Kidney tubule cell (primary cell): ENCODE measurements around the gene R3HDM2.

Experiments
- DNase-seq: peaks from one replicate; pipeline ENCODE4 v3.0.0-alpha.2; 2018; ENCODE audit warnings: low spot score

Gene R3HDM2

GRCh38 chr12:57229046-57229633 is 201.7 kb downstream of the R3HDM2 start:
- no peak for DNase-seq

DNA sequence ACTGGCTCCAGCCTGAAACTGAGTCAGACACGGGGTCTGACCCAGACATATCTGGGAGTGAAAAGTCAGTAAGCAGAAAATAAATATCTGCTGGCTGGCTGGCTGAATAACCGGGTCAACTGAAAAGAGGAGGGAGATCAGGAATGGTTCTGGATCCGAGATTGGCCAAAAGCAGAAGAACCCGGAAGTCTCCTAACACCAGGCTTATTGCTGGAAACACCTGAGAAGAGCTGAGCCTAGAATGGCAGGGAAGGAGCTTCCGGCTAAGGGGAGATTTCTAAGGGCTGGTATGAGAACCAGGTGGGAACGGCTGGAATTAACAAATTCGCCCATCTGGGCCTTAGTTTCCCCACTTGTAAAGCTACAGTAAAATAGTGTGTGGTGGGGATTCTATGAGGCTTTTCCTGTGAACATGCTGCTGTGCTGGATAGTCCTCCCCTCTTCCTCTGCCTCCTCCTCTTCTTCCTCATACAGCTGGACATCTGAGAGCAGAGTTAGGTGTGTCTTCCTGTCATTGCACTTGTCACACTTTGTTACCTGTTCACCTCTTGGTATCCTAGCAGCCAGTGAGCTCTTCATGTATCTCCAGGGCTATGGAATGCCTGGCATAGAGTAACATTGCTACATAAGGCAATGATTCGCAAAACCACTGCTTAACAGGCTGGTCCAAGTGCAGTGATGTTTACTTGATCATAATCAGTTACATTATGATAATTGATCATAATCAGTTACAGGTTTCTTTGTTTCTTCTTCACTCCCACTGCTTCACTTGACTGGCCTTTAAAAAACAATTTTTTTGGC is 203.3 kb downstream of the R3HDM2 start:
- peak; percentile 75 for DNase-seq

DNA sequence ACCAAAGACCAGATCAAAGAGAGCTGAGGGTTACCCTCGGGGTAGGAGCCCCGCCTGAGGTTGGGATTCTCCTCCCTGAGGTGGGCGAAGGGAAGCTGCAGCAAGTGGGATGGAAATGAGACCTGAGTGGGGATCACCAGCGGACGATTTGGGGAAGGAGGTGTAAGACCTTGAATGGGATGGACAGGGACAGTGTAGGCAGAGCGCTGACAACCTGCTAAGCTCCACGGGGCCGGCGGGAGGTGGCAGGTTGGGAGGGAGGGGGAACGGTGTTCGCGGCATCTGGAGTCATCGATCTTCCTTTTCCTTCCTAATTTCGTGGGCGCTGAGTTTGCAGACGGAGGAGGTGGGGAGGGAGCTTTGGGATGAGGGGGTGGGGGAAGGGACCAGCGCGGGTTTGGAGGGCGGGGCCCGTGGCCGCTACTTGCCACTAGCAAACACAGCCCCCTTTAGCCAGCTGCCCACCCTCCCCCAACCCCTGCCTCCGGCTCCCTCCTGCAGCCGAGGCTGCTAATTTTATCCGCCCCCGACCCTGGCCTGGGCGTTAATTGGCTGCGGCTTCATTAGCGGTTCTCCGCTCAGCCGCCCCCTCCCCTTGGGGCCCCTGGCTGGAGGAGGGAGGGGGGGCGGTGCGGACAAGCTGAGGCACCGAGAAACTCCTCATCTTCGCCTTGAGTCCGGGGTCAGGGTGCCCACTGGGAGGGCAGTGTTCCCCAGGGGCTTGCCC is 204.1 kb downstream of the R3HDM2 start:
- no peak for DNase-seq

- DNase-seq = no peak
Observed at GRCh38 chr12:57225680-57226210, 205.1 kb downstream of the R3HDM2 start.

DNA sequence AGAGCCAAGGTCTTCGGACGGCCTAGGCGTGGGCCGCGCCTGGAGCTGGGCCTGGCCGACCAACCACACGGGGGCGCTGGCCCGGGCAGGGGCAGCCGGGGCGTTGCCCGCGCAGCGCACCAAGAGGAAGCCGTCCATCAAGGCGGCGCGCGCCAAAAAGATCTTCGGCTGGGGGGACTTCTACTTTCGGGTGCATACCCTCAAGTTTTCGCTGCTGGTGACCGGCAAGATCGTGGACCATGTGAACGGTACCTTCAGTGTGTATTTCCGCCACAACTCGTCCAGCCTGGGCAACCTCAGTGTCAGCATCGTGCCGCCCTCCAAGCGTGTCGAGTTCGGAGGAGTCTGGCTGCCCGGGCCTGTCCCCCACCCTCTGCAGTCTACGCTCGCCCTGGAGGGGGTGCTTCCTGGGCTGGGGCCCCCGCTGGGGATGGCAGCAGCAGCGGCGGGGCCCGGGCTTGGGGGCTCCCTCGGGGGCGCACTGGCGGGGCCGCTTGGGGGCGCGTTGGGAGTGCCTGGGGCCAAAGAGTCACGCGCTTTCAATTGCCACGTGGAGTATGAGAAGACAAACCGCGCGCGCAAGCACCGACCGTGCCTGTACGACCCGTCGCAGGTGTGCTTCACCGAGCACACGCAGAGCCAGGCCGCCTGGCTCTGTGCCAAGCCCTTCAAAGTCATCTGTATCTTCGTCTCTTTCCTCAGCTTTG is 205.7 kb downstream of the R3HDM2 start:
- no peak for DNase-seq

- no peak for DNase-seq
Observed at GRCh38 chr12:57224278-57224972, 206.4 kb downstream of the R3HDM2 start.

- DNase-seq = no peak
Observed at GRCh38 chr12:57223191-57224165, 207.4 kb downstream of the R3HDM2 start.

DNA sequence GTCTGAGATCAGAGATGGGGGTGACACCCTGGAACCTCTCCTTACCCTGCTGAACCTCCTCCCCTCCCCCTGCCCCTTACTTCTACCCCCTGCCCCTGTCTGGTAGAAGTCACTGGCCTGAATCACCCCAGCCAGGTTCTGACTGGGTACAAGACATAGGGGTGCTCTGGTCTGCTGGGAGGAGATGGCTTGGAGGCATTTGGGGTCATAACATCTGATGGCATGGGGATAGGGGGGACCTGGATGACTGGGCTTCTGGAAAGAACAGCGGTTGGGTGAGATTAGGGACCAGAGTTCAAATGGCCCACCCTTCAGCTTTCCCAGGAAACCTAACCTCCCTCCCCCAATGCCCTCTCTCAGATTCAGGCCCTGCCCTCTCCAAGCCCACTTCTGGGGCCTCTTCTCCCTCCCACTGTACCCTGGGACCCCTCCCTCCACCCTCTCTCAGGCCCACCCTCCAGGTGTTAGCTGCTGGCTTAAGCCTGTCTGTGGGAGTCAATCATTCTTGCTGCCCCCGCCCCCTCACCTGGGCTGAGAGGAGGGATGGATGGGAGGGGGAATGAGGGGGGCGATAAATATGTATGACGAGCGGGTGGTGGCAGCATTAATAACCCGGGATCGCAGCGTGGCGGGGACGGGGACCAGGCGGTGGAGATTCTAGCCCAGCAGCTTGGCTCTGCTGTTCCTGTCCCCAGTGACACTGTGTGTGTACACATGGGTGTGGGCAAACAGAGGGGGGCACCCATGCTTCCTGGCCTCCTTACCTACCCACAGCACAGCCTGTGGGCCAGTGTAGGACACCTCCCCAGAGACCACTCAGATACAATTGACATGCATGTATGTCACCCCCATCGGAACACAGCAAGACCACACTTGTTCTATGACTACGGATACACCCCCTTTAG is 208.3 kb downstream of the R3HDM2 start:
- no peak for DNase-seq

- DNase-seq = no peak
Observed at GRCh38 chr12:57221169-57221917, 209.5 kb downstream of the R3HDM2 start.

DNA sequence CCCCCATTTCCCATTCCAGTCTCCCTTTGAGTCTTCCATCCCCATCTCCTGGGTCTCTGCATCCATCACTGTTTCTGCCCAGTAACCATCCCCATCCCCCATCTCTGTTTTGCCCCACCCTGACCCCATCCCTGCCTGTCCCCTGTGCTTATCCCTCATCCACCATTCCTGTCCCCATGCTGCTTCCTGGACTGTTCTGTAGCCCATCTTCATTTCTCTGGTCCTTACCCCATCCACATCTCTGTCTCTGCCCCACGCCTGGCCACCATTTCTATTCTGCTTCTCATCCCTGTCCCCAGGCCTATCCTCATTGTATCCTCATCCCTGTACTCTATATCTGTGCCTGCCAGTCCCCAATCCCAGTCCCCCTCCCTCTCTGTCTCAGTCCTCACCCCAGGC is 210.1 kb downstream of the R3HDM2 start:
- no peak for DNase-seq

- no peak for DNase-seq
Observed at GRCh38 chr12:57219993-57220754, 210.7 kb downstream of the R3HDM2 start.

GRCh38 chr12:57219205-57219992 is 211.4 kb downstream of the R3HDM2 start:
- DNase-seq = no peak

- DNase-seq = no peak
Observed at GRCh38 chr12:57218030-57218853, 212.6 kb downstream of the R3HDM2 start.

DNA sequence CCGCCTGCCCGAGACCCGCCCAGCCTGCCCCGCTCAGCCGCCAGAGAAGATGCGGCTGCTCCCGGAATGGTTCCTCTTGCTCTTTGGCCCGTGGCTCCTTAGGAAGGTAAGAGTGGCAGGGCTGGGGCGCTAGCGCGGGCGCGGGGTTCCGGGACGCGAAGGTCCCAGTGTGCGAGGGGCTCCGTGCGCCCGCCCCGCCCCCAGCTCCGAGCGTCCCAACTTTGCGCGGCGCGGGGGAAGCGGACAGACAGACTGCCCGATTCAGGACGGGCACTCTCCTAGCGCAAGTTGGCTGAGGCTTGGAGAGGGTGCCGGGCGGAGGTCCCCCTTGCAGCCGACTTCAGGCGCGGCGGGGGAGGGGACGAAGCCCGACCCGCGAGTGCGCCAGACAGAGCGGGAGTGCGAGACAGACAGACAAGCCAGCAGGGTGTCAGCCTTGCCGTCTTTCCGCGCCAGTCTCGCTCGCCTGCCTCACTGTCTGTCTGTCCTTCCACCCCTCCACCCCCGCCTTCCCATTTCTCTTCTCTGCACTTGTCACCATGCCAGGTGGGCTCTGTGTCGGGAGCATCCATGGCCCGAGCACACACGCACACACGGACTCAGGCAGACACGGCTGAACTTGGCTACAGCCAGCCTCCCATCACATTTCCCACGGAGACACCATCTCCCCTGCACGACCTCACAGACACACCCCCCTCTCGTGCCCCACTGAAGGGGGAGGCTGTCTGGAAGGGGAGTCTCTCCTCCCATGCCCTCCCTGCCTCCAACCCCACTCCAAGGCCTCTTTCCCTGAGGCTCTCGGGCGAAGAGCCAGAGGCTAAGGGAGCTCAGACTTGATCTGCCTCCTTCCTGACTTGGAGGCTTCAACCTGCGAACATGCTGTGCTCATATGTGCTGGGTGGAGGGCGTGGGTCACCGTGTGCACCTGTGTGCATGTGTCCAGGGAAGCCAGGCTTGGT is 213.6 kb downstream of the R3HDM2 start:
- no peak for DNase-seq
